ENCODE measurements around the gene GSK3B. TPM values are rescaled to one million over a fixed set of nuclear protein-coding genes. Genes with fewer than 3 reads are reported as not detected.

GSK3B gene
- total RNA-seq, 1 experiment from 2014 or later: 56.5 TPM

DNA sequence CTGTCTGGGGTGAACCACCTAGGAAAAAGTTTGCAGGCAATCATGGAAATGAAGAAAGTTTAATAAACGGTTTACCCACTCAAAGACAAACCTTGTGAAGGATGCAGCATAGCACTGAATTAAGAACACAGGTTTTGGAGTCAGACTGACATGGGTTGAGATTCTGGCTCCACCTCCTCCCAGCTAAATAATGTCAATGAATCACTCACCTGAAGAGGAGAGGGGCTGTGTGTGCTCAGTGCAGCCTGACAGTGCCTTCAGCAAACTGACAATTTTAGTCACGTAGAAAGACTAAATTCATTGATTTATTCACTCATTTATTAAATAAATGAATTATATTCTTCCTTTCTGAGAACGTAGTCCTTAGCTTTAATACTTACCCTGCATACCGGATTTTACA lies 293.4 kb downstream of the GSK3B start:
- no peaks in the 10 kb centered on the region for H3K27me3 ChIP-seq (ENCODE audit: insufficient read depth, low read length)
- no CpG with 5 or more reads among the region's 4 CpGs for WGBS (ENCODE audit: extremely low coverage, insufficient read length, low lambda C conversion rate)
- peaks cover 3 to 9% of the 10 kb centered on the region in 2 experiments for H3K4me1 Mint-ChIP-seq

More for the DNA sequence above, 293.4 kb downstream of the GSK3B start:
- H2AK5ac ChIP-seq (ENCODE audit: insufficient read length, low read length): no peak overlapping the region
- H4K91ac ChIP-seq (ENCODE audit: insufficient read length, low read depth, low read length): no peak overlapping the region
- no peaks in the 10 kb centered on the region for H3K79me1 ChIP-seq (ENCODE audit: insufficient read depth, low read depth, low read length, poor library complexity, severe bottlenecking)
- no peak overlapping the region for H2BK5ac ChIP-seq (ENCODE audit: insufficient read length, low read length)
- DNase-seq: no peak
- no peak overlapping the region for H3K23ac ChIP-seq (ENCODE audit: insufficient read length, low read depth, low read length)
- H2BK120ac ChIP-seq (ENCODE audit: low read depth, low read length, poor library complexity, severe bottlenecking): no peak overlapping the region
- Mint-ChIP-seq H3K9me3 (no peaks in the 10 kb centered on the region), H3K36me3 (ENCODE audit: insufficient read depth in 1 of 3, low read depth in 3 of 3) (no peaks in the 10 kb centered on the region), H3K4me3 (no peak overlapping the region), H3K27ac (no peak overlapping the region), H3K27me3 (ENCODE audit: low read depth) (no peaks in the 10 kb centered on the region)
- no peak overlapping the region for H4K8ac ChIP-seq (replicated peaks; ENCODE audit: insufficient read length, low read depth, low read length)
- H2BK12ac ChIP-seq (ENCODE audit: insufficient read length, low read depth, low read length): no peak overlapping the region
- no peak overlapping the region for H3T11ph ChIP-seq (ENCODE audit: low read length)
- no peak overlapping the region for H3K9ac ChIP-seq (ENCODE audit: extremely low read depth, insufficient read length, low read length)
- H3K27ac ChIP-seq (ENCODE audit: insufficient read length, low read depth, low read length): no peak overlapping the region
- no peak overlapping the region for H3K4me2 ChIP-seq (ENCODE audit: insufficient read depth, insufficient read length, low read length)
- H2BK15ac ChIP-seq (ENCODE audit: low read depth, low read length): no peak overlapping the region
- H3K9me3 ChIP-seq (ENCODE audit: control insufficient read depth, low read depth, low read length): no peaks in the 10 kb centered on the region
- H4K20me1 ChIP-seq (ENCODE audit: control insufficient read depth, insufficient read depth, insufficient read length): no peaks in the 10 kb centered on the region
- H2BK20ac ChIP-seq (ENCODE audit: low read depth, low read length, poor library complexity, severe bottlenecking): no peak overlapping the region
- H3K56ac ChIP-seq (ENCODE audit: insufficient read length, low read depth, low read length): no peak overlapping the region
- no peak overlapping the region for H3K14ac ChIP-seq (ENCODE audit: insufficient read depth, low read length)
- H2AFZ ChIP-seq (ENCODE audit: low read length): no peak overlapping the region
- no peaks in the 10 kb centered on the region for H3K23me2 ChIP-seq (ENCODE audit: insufficient read length, low read depth, low read length, poor library complexity, severe bottlenecking)
- no peaks in the 10 kb centered on the region for H3K79me2 ChIP-seq (ENCODE audit: insufficient read depth, low read length)
- TF ChIP-seq, protein P1, sequence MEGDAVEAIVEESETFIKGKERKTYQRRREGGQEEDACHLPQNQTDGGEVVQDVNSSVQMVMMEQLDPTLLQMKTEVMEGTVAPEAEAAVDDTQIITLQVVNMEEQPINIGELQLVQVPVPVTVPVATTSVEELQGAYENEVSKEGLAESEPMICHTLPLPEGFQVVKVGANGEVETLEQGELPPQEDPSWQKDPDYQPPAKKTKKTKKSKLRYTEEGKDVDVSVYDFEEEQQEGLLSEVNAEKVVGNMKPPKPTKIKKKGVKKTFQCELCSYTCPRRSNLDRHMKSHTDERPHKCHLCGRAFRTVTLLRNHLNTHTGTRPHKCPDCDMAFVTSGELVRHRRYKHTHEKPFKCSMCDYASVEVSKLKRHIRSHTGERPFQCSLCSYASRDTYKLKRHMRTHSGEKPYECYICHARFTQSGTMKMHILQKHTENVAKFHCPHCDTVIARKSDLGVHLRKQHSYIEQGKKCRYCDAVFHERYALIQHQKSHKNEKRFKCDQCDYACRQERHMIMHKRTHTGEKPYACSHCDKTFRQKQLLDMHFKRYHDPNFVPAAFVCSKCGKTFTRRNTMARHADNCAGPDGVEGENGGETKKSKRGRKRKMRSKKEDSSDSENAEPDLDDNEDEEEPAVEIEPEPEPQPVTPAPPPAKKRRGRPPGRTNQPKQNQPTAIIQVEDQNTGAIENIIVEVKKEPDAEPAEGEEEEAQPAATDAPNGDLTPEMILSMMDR (conservative IDR thresholded peaks at IDR 0.05): no peak
- no peaks in the 10 kb centered on the region; the same call in 1 of the 2 replicates for H3K4me1 ChIP-seq (ENCODE audit: insufficient read depth, low read length)
- no peak overlapping the region for H4K5ac ChIP-seq (ENCODE audit: insufficient read length, low read depth, low read length)
- no peak overlapping the region for H3K4ac ChIP-seq (ENCODE audit: low read depth, low read length)
- H3K18ac ChIP-seq (ENCODE audit: insufficient read length, low read depth, low read length): no peak overlapping the region
